ENCODE measurements around the gene RIMKLB. TPM values are rescaled to one million over a fixed set of nuclear protein-coding genes. Genes with fewer than 3 reads are reported as not detected.

RIMKLB gene
- total and polyA plus RNA-seq, 5 donors from 2014 or later, result 1.1 to 7.7 (median 1.4) TPM

- H3K27me3 ChIP-seq (ENCODE audit: control insufficient read depth, insufficient read depth, low read length), result peaks cover 1% of the 10 kb centered on the region
- Mint-ChIP-seq H3K4me1 (no peaks in the 10 kb centered on the region), H3K4me3 (no peak overlapping the region), H3K36me3 (no peaks in the 10 kb centered on the region), H3K9me3 (peaks cover 0 to 1% (median 0%) of the 10 kb centered on the region in 7 donors), H3K27ac (peak overlapping the region in 1 of 3 donors; percentile 7), H3K27me3 (peaks cover 16% of the 10 kb centered on the region)
- ATAC-seq (ENCODE audit: low read depth in 2 of 2) (no peak), DNase-seq (no peak)
- no peak overlapping the region for H3K4me3 ChIP-seq (ENCODE audit: low read depth, low read length)
- H3K27ac ChIP-seq (ENCODE audit: insufficient read depth, low read length, poor library complexity, severe bottlenecking), result no peak overlapping the region
- no peaks in the 10 kb centered on the region for H3K9me3 ChIP-seq (ENCODE audit: control insufficient read depth in 2 of 2, low read length in 2 of 2)
- H3K4me1 ChIP-seq (ENCODE audit: control insufficient read depth, insufficient read depth, low read length, poor library complexity, severe bottlenecking), result no peaks in the 10 kb centered on the region
- H3K36me3 ChIP-seq (ENCODE audit: control insufficient read depth, insufficient read depth, low read length), result no peaks in the 10 kb centered on the region
Measured at GRCh38 chr12:8664228-8664913, 33.4 kb upstream of the RIMKLB start.

GRCh38 chr12:8665759-8666158 lies 32.0 kb upstream of the RIMKLB start:
- Histone ChIP-seq H3K36me3 (ENCODE audit: control insufficient read depth, insufficient read depth, low read length) (no peaks in the 10 kb centered on the region), H3K9me3 (ENCODE audit: control insufficient read depth in 2 of 2, low read length in 2 of 2) (no peaks in the 10 kb centered on the region), H3K4me3 (ENCODE audit: low read depth, low read length) (no peak overlapping the region), H3K27ac (ENCODE audit: insufficient read depth, low read length, poor library complexity, severe bottlenecking) (no peak overlapping the region), H3K4me1 (ENCODE audit: control insufficient read depth, insufficient read depth, low read length, poor library complexity, severe bottlenecking) (no peaks in the 10 kb centered on the region), H3K27me3 (ENCODE audit: control insufficient read depth, insufficient read depth, low read length) (peaks cover 1% of the 10 kb centered on the region)
- no peak overlapping the region for H3K4me3 Mint-ChIP-seq
- ATAC-seq (ENCODE audit: low read depth in 2 of 2), result no peak
- DNase-seq, result no peak
- peaks cover 16% of the 10 kb centered on the region for H3K27me3 Mint-ChIP-seq
- H3K27ac Mint-ChIP-seq, result no peak overlapping the region
- H3K36me3 Mint-ChIP-seq, result no peaks in the 10 kb centered on the region
- peaks cover 0 to 3% (median 0%) of the 10 kb centered on the region in 4 donors for H3K4me1 Mint-ChIP-seq
- H3K9me3 Mint-ChIP-seq, result peaks cover 0 to 1% (median 0%) of the 10 kb centered on the region in 7 donors

- no peaks in the 10 kb centered on the region for H3K36me3 Mint-ChIP-seq
Measured at GRCh38 chr12:8667270-8667669, 30.5 kb upstream of the RIMKLB start.

GRCh38 chr12:8668441-8668840 lies 29.4 kb upstream of the RIMKLB start:
- DNase-seq, result no peak
- Mint-ChIP-seq H3K27ac (no peak overlapping the region), H3K4me1 (peaks cover 0 to 3% (median 0%) of the 10 kb centered on the region in 4 donors), H3K27me3 (peaks cover 21% of the 10 kb centered on the region), H3K36me3 (no peaks in the 10 kb centered on the region), H3K9me3 (peaks cover 0 to 3% (median 0%) of the 10 kb centered on the region in 7 donors), H3K4me3 (no peak overlapping the region)
- no peak overlapping the region for H3K27ac ChIP-seq (ENCODE audit: insufficient read depth, low read length, poor library complexity, severe bottlenecking)
- ATAC-seq (ENCODE audit: low read depth in 2 of 2), result no peak
- H3K4me3 ChIP-seq (ENCODE audit: low read depth, low read length), result no peak overlapping the region
- no peaks in the 10 kb centered on the region for H3K9me3 ChIP-seq (ENCODE audit: control insufficient read depth in 2 of 2, low read length in 2 of 2)
- no peaks in the 10 kb centered on the region for H3K4me1 ChIP-seq (ENCODE audit: control insufficient read depth, insufficient read depth, low read length, poor library complexity, severe bottlenecking)
- H3K27me3 ChIP-seq (ENCODE audit: control insufficient read depth, insufficient read depth, low read length), result no peaks in the 10 kb centered on the region
- no peaks in the 10 kb centered on the region for H3K36me3 ChIP-seq (ENCODE audit: control insufficient read depth, insufficient read depth, low read length)

More at GRCh38 chr12:8667270-8667669, 30.5 kb upstream of the RIMKLB start:
- no peak overlapping the region for H3K27ac Mint-ChIP-seq
- H3K9me3 ChIP-seq (ENCODE audit: control insufficient read depth in 2 of 2, low read length in 2 of 2), result no peaks in the 10 kb centered on the region
- H3K4me3 Mint-ChIP-seq, result no peak overlapping the region
- H3K27ac ChIP-seq (ENCODE audit: insufficient read depth, low read length, poor library complexity, severe bottlenecking), result no peak overlapping the region
- no peak overlapping the region for H3K4me3 ChIP-seq (ENCODE audit: low read depth, low read length)
- H3K27me3 ChIP-seq (ENCODE audit: control insufficient read depth, insufficient read depth, low read length), result no peaks in the 10 kb centered on the region
- H3K9me3 Mint-ChIP-seq, result peaks cover 0 to 2% (median 0%) of the 10 kb centered on the region in 7 donors
- peaks cover 20% of the 10 kb centered on the region for H3K27me3 Mint-ChIP-seq
- no peak for DNase-seq
- H3K4me1 Mint-ChIP-seq, result peaks cover 0 to 3% (median 0%) of the 10 kb centered on the region in 4 donors
- no peaks in the 10 kb centered on the region for H3K36me3 ChIP-seq (ENCODE audit: control insufficient read depth, insufficient read depth, low read length)
- no peak for ATAC-seq (ENCODE audit: low read depth in 2 of 2)
- H3K4me1 ChIP-seq (ENCODE audit: control insufficient read depth, insufficient read depth, low read length, poor library complexity, severe bottlenecking), result no peaks in the 10 kb centered on the region

DNA sequence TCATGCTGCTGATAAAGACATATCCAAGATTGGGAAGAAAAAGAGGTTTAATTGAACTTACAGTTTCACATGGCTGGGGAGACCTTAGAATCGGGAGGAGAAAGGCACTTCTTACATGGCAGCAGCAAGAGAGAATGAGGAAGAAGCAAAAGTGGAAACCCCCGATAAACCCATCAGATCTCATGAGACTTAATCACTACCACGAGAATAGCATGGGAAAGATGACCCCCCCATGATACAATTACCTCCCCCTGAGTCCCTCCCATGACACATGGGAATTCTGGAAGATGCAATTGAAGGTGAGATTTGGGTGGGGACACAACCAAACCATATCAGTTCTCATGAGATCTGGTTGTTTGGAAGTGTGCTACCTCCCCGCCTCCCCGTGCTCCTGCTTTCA lies 25.4 kb upstream of the RIMKLB start:
- Mint-ChIP-seq H3K4me1 (peaks cover 6 to 11% (median 9%) of the 10 kb centered on the region in 4 donors), H3K36me3 (no peaks in the 10 kb centered on the region), H3K9me3 (peaks cover 0 to 1% (median 0%) of the 10 kb centered on the region in 7 donors), H3K4me3 (no peak overlapping the region), H3K27ac (no peak overlapping the region), H3K27me3 (peaks cover 26% of the 10 kb centered on the region)
- no peaks in the 10 kb centered on the region for H3K9me3 ChIP-seq (ENCODE audit: control insufficient read depth in 2 of 2, low read length in 2 of 2)
- peaks cover 4% of the 10 kb centered on the region for H3K4me1 ChIP-seq (ENCODE audit: control insufficient read depth, insufficient read depth, low read length, poor library complexity, severe bottlenecking)
- no peak overlapping the region for H3K27ac ChIP-seq (ENCODE audit: insufficient read depth, low read length, poor library complexity, severe bottlenecking)
- H3K27me3 ChIP-seq (ENCODE audit: control insufficient read depth, insufficient read depth, low read length), result no peaks in the 10 kb centered on the region
- no peaks in the 10 kb centered on the region for H3K36me3 ChIP-seq (ENCODE audit: control insufficient read depth, insufficient read depth, low read length)
- H3K4me3 ChIP-seq (ENCODE audit: low read depth, low read length), result no peak overlapping the region
- DNase-seq (no peak), ATAC-seq (ENCODE audit: low read depth in 2 of 2) (no peak)

DNA sequence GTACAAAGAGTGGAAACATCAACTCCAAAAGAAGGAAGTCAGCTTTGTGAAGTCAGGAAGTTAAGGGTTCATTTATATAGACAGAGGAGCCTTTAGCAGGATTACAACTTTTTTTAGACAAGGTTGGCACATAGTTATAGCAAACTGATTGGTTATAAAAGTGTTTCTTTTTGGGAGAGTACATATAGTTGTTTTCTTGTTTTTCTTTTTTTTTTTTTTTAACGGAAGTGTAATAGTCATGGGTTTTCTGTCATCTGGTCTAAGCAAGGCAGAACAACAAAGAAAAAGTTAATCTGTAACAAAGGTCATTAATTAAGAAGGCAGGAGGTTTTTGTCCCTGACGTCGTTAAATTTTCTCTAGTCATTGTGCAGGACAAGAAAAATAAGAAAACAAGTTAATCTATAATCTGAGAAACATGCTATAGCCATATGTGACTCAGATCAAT lies 22.2 kb upstream of the RIMKLB start:
- peak overlapping the region in 2 of 3 donors; percentile 56 to 81 for H3K27ac Mint-ChIP-seq
- Histone ChIP-seq H3K9me3 (ENCODE audit: control insufficient read depth in 2 of 2, low read length in 2 of 2) (no peaks in the 10 kb centered on the region), H3K27ac (ENCODE audit: insufficient read depth, low read length, poor library complexity, severe bottlenecking) (no peak overlapping the region), H3K36me3 (ENCODE audit: control insufficient read depth, insufficient read depth, low read length) (no peaks in the 10 kb centered on the region), H3K4me1 (ENCODE audit: control insufficient read depth, insufficient read depth, low read length, poor library complexity, severe bottlenecking) (peaks cover 4% of the 10 kb centered on the region), H3K4me3 (ENCODE audit: low read depth, low read length) (no peak overlapping the region), H3K27me3 (ENCODE audit: control insufficient read depth, insufficient read depth, low read length) (no peaks in the 10 kb centered on the region)
- peaks cover 14% of the 10 kb centered on the region for H3K27me3 Mint-ChIP-seq
- H3K9me3 Mint-ChIP-seq, result peaks cover 0 to 1% (median 0%) of the 10 kb centered on the region in 7 donors
- H3K36me3 Mint-ChIP-seq, result no peaks in the 10 kb centered on the region
- H3K4me3 Mint-ChIP-seq, result no peak overlapping the region
- no peak for ATAC-seq (ENCODE audit: low read depth in 2 of 2)
- H3K4me1 Mint-ChIP-seq, result peaks cover 6 to 10% (median 9%) of the 10 kb centered on the region in 4 donors
- peak in 1 of 3 donors; percentile 7 for DNase-seq

DNA sequence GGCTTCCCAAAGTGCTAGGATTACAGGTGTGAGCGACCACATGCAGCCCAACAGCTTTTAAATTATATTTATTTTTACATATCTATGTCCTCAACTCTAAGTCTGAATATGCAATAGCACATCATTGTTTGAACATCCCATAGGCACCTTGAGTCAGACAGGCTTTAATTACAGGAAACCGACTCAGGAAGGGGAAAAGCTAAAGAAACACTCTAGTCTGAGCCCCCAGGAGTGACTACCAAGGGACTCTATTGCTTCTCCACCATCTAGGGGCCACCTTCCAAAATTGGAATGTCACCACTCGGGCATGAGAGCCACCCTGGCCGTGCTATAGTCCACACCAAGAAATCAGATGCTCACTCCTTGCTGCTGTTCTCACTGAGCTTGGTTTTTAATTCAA lies 21.1 kb upstream of the RIMKLB start:
- no peaks in the 10 kb centered on the region for H3K36me3 ChIP-seq (ENCODE audit: control insufficient read depth, insufficient read depth, low read length)
- H3K27me3 ChIP-seq (ENCODE audit: control insufficient read depth, insufficient read depth, low read length), result no peaks in the 10 kb centered on the region
- Mint-ChIP-seq H3K36me3 (no peaks in the 10 kb centered on the region), H3K4me3 (no peak overlapping the region), H3K4me1 (peaks cover 6 to 10% (median 9%) of the 10 kb centered on the region in 4 donors), H3K9me3 (peaks cover 0 to 1% (median 0%) of the 10 kb centered on the region in 7 donors), H3K27ac (no peak overlapping the region), H3K27me3 (peaks cover 14% of the 10 kb centered on the region)
- no peaks in the 10 kb centered on the region for H3K9me3 ChIP-seq (ENCODE audit: control insufficient read depth in 2 of 2, low read length in 2 of 2)
- H3K4me1 ChIP-seq (ENCODE audit: control insufficient read depth, insufficient read depth, low read length, poor library complexity, severe bottlenecking), result peaks cover 4% of the 10 kb centered on the region
- no peak overlapping the region for H3K4me3 ChIP-seq (ENCODE audit: low read depth, low read length)
- no peak for DNase-seq
- no peak for ATAC-seq (ENCODE audit: low read depth in 2 of 2)
- no peak overlapping the region for H3K27ac ChIP-seq (ENCODE audit: insufficient read depth, low read length, poor library complexity, severe bottlenecking)

DNA sequence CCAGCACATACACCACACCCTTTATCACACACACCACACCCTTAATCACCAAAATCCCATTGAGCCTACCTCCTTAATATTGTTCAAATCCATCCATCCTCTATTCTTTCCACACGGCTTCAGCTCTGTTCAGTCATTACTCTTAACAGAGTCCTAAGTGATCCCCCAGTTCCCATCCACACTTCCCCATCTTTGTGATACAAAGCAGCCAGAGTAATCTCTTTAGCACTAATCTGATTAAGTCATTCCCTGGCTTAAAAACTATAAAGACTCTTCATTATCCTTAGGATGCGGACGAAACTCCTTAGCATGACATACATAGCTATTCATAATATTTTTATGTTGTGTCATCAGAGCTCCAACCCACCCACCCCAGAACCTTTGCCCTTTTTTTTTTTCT lies 20.4 kb upstream of the RIMKLB start:
- peaks cover 6 to 16% (median 12%) of the 10 kb centered on the region in 4 donors for H3K4me1 Mint-ChIP-seq
- H3K9me3 Mint-ChIP-seq, result no peaks in the 10 kb centered on the region
- Histone ChIP-seq H3K27ac (ENCODE audit: insufficient read depth, low read length, poor library complexity, severe bottlenecking) (no peak overlapping the region), H3K9me3 (ENCODE audit: control insufficient read depth in 2 of 2, low read length in 2 of 2) (no peaks in the 10 kb centered on the region), H3K4me1 (ENCODE audit: control insufficient read depth, insufficient read depth, low read length, poor library complexity, severe bottlenecking) (peaks cover 4% of the 10 kb centered on the region), H3K4me3 (ENCODE audit: low read depth, low read length) (no peak overlapping the region), H3K27me3 (ENCODE audit: control insufficient read depth, insufficient read depth, low read length) (no peaks in the 10 kb centered on the region), H3K36me3 (ENCODE audit: control insufficient read depth, insufficient read depth, low read length) (no peaks in the 10 kb centered on the region)
- peaks cover 9% of the 10 kb centered on the region for H3K27me3 Mint-ChIP-seq
- H3K36me3 Mint-ChIP-seq, result no peaks in the 10 kb centered on the region
- ATAC-seq (ENCODE audit: low read depth in 2 of 2), result no peak
- H3K4me3 Mint-ChIP-seq, result no peak overlapping the region
- peak overlapping the region in 2 of 3 donors; percentile 4 to 16 for H3K27ac Mint-ChIP-seq
- no peak for DNase-seq

All from CD4-positive, CD25-positive, alpha-beta regulatory T cell (primary cell).